ENCODE measurements around the gene WDR83.
A peak's percentile ranks its signal among the peaks of the same experiment; 100 is the strongest.

WDR83 gene

GRCh38 chr19:12720296-12720695 is 53.7 kb downstream of the WDR83 start:
- no peak for DNase-seq

GRCh38 chr19:12720851-12721655 is 54.4 kb downstream of the WDR83 start:
- DNase-seq = no peak

GRCh38 chr19:12721656-12722565 is 55.3 kb downstream of the WDR83 start:
- DNase-seq = no peak

- peak; percentile 91 for DNase-seq
These were observed 56.2 kb downstream of the WDR83 start for GRCh38 chr19:12722566-12723380.

- DNase-seq = no peak
These were observed 56.7 kb downstream of the WDR83 start for GRCh38 chr19:12723381-12723640.

GRCh38 chr19:12723641-12724426 is 57.2 kb downstream of the WDR83 start, which contains the start of gene TNPO2:
TSS of gene TNPO2 (minus strand) at chr19:12723932. CDS start at chr19:12720977, 2,955 bp downstream.
- DNase-seq = peak; percentile 57

Measured in NCI-H2029 treated with DMSO at 0.1 percent for 48 hours (cell line).